HG02610 (cell line): Measurements from ENCODE around the gene FBXL4.

Source experiments
- ATAC-seq: cut with Tn5 transposase; IDR thresholded peaks from one replicate; pipeline ENCODE4 v1.9.1; 2021; ENCODE audit warnings: mild to moderate bottlenecking, moderate library complexity; ENCODE audit not compliant: unreplicated experiment

The FBXL4 gene

GRCh38 chr6:98840996-98841513, 106.7 kb downstream of the FBXL4 start:
- no peak for ATAC-seq

- ATAC-seq, result no peak
Measured at GRCh38 chr6:98840385-98840784, 107.4 kb downstream of the FBXL4 start.

GRCh38 chr6:98839781-98840361, 107.9 kb downstream of the FBXL4 start:
- ATAC-seq, result no peak

- no peak for ATAC-seq
Measured at GRCh38 chr6:98838975-98839374, 108.8 kb downstream of the FBXL4 start.

- no peak for ATAC-seq
Measured at GRCh38 chr6:98838032-98838431, 109.7 kb downstream of the FBXL4 start.

- no peak for ATAC-seq
Measured at GRCh38 chr6:98836962-98837944, 110.5 kb downstream of the FBXL4 start.

GRCh38 chr6:98836025-98836961, 111.5 kb downstream of the FBXL4 start:
- no peak for ATAC-seq

GRCh38 chr6:98835149-98836024, 112.4 kb downstream of the FBXL4 start:
- no peak for ATAC-seq

- ATAC-seq, result peak; percentile 71
Measured at GRCh38 chr6:98834060-98835031, 113.4 kb downstream of the FBXL4 start, which contains the start of gene POU3F2. POU3F2 (plus strand) TSS chr6:98834574; CDS start chr6:98834874, 300 bp downstream.

GRCh38 chr6:98833307-98834059, 114.3 kb downstream of the FBXL4 start:
- ATAC-seq, result no peak

- no peak for ATAC-seq
Measured at GRCh38 chr6:98833057-98833306, 114.8 kb downstream of the FBXL4 start.

- no peak for ATAC-seq
Measured at GRCh38 chr6:98832284-98833056, 115.3 kb downstream of the FBXL4 start.

- ATAC-seq, result no peak
Measured at GRCh38 chr6:98831959-98832283, 115.8 kb downstream of the FBXL4 start.

GRCh38 chr6:98831057-98831958, 116.4 kb downstream of the FBXL4 start:
- ATAC-seq, result no peak

GRCh38 chr6:98830146-98830545, 117.6 kb downstream of the FBXL4 start:
- no peak for ATAC-seq

- no peak for ATAC-seq
Measured at GRCh38 chr6:98828941-98829411, 118.8 kb downstream of the FBXL4 start.
